PFSK-1 (cell line): ENCODE measurements around the gene LRRC7.

Experiments used
- FOXP2 ChIP-seq: optimal IDR thresholded peaks from 2 replicates; pipeline ENCODE3; 2011; ENCODE audit warnings: borderline replicate concordance, control low read depth, inconsistent platforms; ENCODE audit not compliant: insufficient read depth; ENCODE audit errors: extremely low read length, extremely low read depth
- POLR2AphosphoS5 ChIP-seq: IDR thresholded peaks from 2 replicates; pipeline ENCODE4 v1.6.1; 2012; ENCODE audit warnings: low read depth, mild to moderate bottlenecking, control low read depth, low read length, moderate library complexity
- REST ChIP-seq, 2 experiments: IDR thresholded peaks; 2 replicates each; pipeline versions ENCODE4 v1.6.1 to v1.8.0; 2011 to 2012; ENCODE audit warnings: low read depth in 2 of 2, low read length in 2 of 2, control low read depth in 1 of 2, inconsistent platforms in 1 of 2, mild to moderate bottlenecking in 1 of 2, moderate library complexity in 1 of 2; ENCODE audit not compliant: insufficient read depth in 1 of 2
- SIN3A ChIP-seq: IDR thresholded peaks from 2 replicates; pipeline ENCODE4 v1.6.1; 2012; ENCODE audit warnings: mild to moderate bottlenecking, low read length, moderate library complexity, borderline replicate concordance; ENCODE audit not compliant: insufficient read depth
- TAF1 ChIP-seq: IDR thresholded peaks from 2 replicates; pipeline ENCODE4 v1.6.1; 2012; ENCODE audit warnings: low read length, control low read depth, borderline replicate concordance; ENCODE audit not compliant: insufficient read depth

Gene LRRC7

GRCh38 chr1:69852706-69853105 is 285.0 kb downstream of the LRRC7 start:
- no peak for TF ChIP-seq SIN3A
- no peak for TF ChIP-seq FOXP2
- no peak for TF ChIP-seq POLR2AphosphoS5

- no peak for TF ChIP-seq REST (IDR thresholded peaks at IDR 0.05; ENCODE audit: insufficient read depth in 1 of 2, low read depth in 2 of 2, low read length in 2 of 2)
- no peak for TF ChIP-seq SIN3A
- TF ChIP-seq TAF1: no peak
- no peak for TF ChIP-seq FOXP2
- no peak for TF ChIP-seq POLR2AphosphoS5
Measured at GRCh38 chr1:69858534-69858933, 290.8 kb downstream of the LRRC7 start.

GRCh38 chr1:69861641-69862040 is 293.9 kb downstream of the LRRC7 start:
- no peak for TF ChIP-seq SIN3A
- TF ChIP-seq POLR2AphosphoS5: no peak
- TF ChIP-seq REST (IDR thresholded peaks at IDR 0.05; ENCODE audit: insufficient read depth in 1 of 2, low read depth in 2 of 2, low read length in 2 of 2): no peak
- TF ChIP-seq FOXP2: no peak
- no peak for TF ChIP-seq TAF1

GRCh38 chr1:69862906-69863305 is 295.2 kb downstream of the LRRC7 start:
- no peak for TF ChIP-seq POLR2AphosphoS5

GRCh38 chr1:69863704-69864103 is 296.0 kb downstream of the LRRC7 start:
- TF ChIP-seq REST (IDR thresholded peaks at IDR 0.05; ENCODE audit: insufficient read depth in 1 of 2, low read depth in 2 of 2, low read length in 2 of 2) (no peak), SIN3A (no peak), TAF1 (no peak), FOXP2 (no peak), POLR2AphosphoS5 (no peak)

GRCh38 chr1:69871412-69871811 is 303.7 kb downstream of the LRRC7 start:
- TF ChIP-seq FOXP2 (no peak), REST (IDR thresholded peaks at IDR 0.05; ENCODE audit: insufficient read depth in 1 of 2, low read depth in 2 of 2, low read length in 2 of 2) (no peak), TAF1 (no peak), POLR2AphosphoS5 (no peak), SIN3A (no peak)
